NT2/D1 (cell line): Measurements from ENCODE around the gene ATXN7L3.

Source experiments
- DNase-seq: peaks from one replicate; pipeline ENCODE4 v3.0.0-alpha.2; 2011; ENCODE audit warnings: low read depth, low spot score
- H3K27me3 ChIP-seq: 2 replicates; pipeline ENCODE4 v1.6.0; 2011; ENCODE audit warnings: mild to moderate bottlenecking; ENCODE audit not compliant: insufficient read length, insufficient read depth
- H3K36me3 ChIP-seq: 2 replicates; pipeline ENCODE4 v1.6.1; 2011; ENCODE audit warnings: mild to moderate bottlenecking, low read length, mixed read lengths; ENCODE audit not compliant: insufficient read depth, insufficient read length
- H3K4me1 ChIP-seq: 2 replicates; pipeline ENCODE4 v1.5.1; 2011; ENCODE audit not compliant: insufficient read depth, insufficient read length
- H3K4me3 ChIP-seq: 2 replicates; pipeline ENCODE4 v1.5.1; 2011; ENCODE audit warnings: low read depth; ENCODE audit not compliant: insufficient read length
- H3K9ac ChIP-seq: 2 replicates; pipeline ENCODE4 v1.6.0; 2011; ENCODE audit warnings: low read depth; ENCODE audit not compliant: insufficient read length
- H3K9me3 ChIP-seq: 2 replicates; pipeline ENCODE4 v1.5.1; 2011; ENCODE audit warnings: mild to moderate bottlenecking, low read length; ENCODE audit not compliant: insufficient read depth
- SUZ12 ChIP-seq: IDR thresholded peaks from 2 replicates; pipeline ENCODE4 v1.6.1; 2011; ENCODE audit not compliant: insufficient read length, insufficient read depth; ENCODE audit errors: extremely low read depth
- YY1 ChIP-seq: IDR thresholded peaks from 2 replicates; pipeline ENCODE4 v1.6.1; 2011; ENCODE audit not compliant: insufficient read length, insufficient read depth
- ZNF274 ChIP-seq: IDR thresholded peaks from 2 replicates; pipeline ENCODE4 v1.6.1; 2011; ENCODE audit warnings: mild to moderate bottlenecking, low read depth, low read length

The ATXN7L3 gene

DNA sequence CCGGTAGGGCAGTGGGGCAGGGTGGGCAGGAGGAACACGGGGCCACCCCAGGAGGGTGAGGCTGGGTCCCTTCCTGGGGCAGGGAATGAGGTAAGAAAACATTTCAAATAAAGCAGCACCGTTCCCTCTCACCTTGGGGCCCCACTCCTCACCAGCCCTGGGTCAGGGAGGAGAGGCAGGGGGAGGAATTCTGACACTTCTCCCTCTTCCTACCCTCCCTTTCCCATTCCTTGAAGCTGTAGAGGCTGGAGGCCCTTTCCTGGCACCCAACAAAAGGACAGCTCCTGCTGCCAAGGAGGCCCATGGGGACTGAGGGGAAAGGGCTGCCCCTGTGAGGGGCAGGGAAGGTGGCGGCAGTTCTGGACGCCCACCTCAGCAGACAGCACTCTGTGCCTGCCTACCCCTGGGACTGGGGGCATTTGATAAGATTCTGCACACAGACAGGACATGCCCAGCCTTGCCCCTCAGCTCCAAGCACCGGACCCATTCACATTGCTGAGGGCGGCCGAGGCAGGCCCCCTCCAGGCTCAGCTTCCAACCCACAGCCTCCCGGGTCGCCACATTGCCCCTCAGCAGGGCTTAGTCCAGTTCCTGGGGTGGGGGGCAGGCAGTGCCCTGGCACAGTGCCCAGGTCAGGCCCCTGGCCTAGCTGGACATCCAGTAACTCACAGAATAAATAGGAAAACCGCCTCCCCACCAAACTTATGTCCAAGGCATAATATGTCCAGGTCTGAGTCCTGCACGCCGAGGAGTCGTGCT is 6.2 kb downstream of the ATXN7L3 start:
- DNase-seq, result no peak
- peaks cover 88% of the 10 kb centered on the region for H3K36me3 ChIP-seq
- no peak for TF ChIP-seq YY1
- no peak for TF ChIP-seq SUZ12
- no peak for TF ChIP-seq ZNF274
- peaks cover 30% of the 10 kb centered on the region for H3K4me1 ChIP-seq
- peak overlapping the region; percentile 39 for H3K9ac ChIP-seq
- H3K4me3 ChIP-seq, result no peak overlapping the region
- no peaks in the 10 kb centered on the region for H3K27me3 ChIP-seq
- no peaks in the 10 kb centered on the region for H3K9me3 ChIP-seq

DNA sequence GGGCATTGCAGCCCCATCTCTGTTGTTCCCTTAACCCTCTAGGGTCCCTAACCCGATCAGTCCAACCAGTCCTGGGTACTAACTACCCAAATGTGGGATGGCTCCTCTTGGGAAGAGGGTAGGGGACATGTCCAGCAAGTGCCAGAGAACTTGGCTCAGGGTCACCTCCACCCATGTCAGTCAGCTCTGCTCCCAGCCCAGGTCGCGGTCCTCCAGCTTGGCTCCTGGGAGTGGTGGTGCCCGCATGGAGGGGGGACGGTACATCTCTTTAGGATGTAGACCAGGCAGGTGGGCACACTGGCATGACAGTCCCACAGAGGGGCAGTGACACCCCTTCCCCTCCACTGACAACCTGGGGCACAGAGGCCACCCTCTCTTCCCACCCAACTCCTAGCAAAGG is 6.9 kb downstream of the ATXN7L3 start:
- no peak for TF ChIP-seq YY1
- no peak for TF ChIP-seq SUZ12
- no peak for TF ChIP-seq ZNF274
- no peak for DNase-seq
- Histone ChIP-seq H3K27me3 (no peaks in the 10 kb centered on the region), H3K9ac (peak overlapping the region; percentile 15), H3K4me1 (peaks cover 26% of the 10 kb centered on the region), H3K4me3 (no peak overlapping the region), H3K9me3 (no peaks in the 10 kb centered on the region), H3K36me3 (peaks cover 90% of the 10 kb centered on the region)

DNA sequence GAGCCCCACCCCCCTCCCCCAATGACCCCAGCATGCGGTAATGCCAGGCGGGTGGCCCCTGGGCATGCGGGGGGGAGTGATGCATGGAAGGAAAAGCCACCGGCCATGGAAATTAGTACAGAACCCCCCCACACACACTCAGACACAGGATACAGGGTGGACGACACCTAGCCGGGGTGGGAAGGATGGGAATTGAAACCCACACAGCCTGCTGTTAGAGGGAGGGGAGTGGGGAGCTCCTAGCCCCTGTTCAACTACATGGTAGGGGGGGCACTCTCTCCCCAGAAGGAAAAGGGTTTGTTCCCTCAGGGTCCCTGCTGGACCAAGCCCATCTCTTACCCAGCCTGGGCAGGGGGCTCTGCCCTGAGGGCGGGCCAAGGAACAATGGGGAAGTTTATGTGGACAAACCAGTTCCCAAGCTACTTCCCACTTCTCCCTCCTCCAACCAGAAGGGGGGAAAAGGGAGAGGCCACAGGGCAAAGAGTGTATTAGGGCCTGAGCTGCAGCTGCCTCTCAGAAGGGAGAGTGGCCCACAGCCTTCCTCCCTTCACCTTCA is 7.7 kb downstream of the ATXN7L3 start:
- H3K4me1 ChIP-seq, result peaks cover 19% of the 10 kb centered on the region
- peak overlapping the region; percentile 15 for H3K9ac ChIP-seq
- H3K36me3 ChIP-seq, result peaks cover 82% of the 10 kb centered on the region
- TF ChIP-seq SUZ12 (no peak), ZNF274 (no peak), YY1 (no peak)
- no peaks in the 10 kb centered on the region for H3K9me3 ChIP-seq
- no peak overlapping the region for H3K4me3 ChIP-seq
- no peak for DNase-seq
- H3K27me3 ChIP-seq, result no peaks in the 10 kb centered on the region

DNA sequence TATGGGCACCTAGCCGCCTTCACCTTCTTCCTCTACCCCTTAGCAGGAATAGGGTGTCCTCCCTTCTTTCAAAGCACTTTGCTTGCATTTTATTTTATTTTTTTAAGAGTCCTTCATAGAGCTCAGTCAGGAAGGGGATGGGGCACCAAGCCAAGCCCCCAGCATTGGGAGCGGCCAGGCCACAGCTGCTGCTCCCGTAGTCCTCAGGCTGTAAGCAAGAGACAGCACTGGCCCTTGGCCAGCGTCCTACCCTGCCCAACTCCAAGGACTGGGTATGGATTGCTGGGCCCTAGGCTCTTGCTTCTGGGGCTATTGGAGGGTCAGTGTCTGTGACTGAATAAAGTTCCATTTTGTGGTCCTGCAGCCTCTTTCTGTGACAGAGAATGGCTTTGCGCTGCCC is 8.3 kb downstream of the ATXN7L3 start:
- no peak for TF ChIP-seq SUZ12
- TF ChIP-seq ZNF274, result no peak
- no peak for TF ChIP-seq YY1
- H3K36me3 ChIP-seq, result peaks cover 76% of the 10 kb centered on the region
- H3K27me3 ChIP-seq, result no peaks in the 10 kb centered on the region

DNA sequence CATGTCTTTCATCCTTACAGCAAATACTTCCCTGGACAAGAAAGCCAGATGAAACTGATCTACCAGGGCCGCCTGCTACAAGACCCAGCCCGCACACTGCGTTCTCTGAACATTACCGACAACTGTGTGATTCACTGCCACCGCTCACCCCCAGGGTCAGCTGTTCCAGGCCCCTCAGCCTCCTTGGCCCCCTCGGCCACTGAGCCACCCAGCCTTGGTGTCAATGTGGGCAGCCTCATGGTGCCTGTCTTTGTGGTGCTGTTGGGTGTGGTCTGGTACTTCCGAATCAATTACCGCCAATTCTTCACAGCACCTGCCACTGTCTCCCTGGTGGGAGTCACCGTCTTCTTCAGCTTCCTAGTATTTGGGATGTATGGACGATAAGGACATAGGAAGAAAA is 9.2 kb downstream of the ATXN7L3 start:
- Histone ChIP-seq H3K9me3 (no peaks in the 10 kb centered on the region), H3K9ac (no peak overlapping the region)
- no peak for DNase-seq

More for the DNA sequence above, 8.3 kb downstream of the ATXN7L3 start:
- Histone ChIP-seq H3K4me1 (peaks cover 19% of the 10 kb centered on the region), H3K4me3 (no peak overlapping the region), H3K9me3 (no peaks in the 10 kb centered on the region), H3K9ac (no peak overlapping the region)
- DNase-seq, result no peak

DNA sequence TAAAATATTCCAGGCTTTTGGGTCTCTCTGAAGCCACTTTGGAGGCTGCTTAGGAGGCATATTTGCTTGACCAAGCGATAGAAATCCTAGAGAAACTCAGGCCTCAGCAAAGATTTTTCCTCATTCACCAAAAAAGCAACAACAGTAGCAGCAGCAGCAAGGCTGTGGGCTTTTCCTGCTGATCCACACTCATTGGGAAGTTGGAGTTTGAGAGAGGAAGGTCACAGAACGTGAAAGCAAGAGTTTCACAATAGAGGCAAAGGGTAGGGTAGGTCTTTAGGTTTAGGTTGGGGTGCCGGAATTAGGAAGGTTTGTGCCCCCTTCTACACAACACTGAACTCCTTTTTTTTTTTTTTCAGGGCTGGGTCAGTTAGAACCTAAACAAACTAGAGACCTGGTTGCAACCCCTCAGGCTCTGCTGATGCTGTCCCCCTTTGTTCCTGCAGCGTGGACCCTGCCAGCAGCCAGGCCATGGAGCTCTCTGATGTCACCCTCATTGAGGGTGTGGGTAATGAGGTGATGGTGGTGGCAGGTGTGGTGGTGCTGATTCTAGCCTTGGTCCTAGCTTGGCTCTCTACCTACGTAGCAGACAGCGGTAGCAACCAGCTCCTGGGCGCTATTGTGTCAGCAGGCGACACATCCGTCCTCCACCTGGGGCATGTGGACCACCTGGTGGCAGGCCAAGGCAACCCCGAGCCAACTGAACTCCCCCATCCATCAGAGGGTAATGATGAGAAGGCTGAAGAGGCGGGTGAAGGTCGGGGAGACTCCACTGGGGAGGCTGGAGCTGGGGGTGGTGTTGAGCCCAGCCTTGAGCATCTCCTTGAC is 10.9 kb downstream of the ATXN7L3 start:
- Histone ChIP-seq H3K27me3 (no peaks in the 10 kb centered on the region), H3K9me3 (no peaks in the 10 kb centered on the region), H3K4me3 (no peak overlapping the region), H3K9ac (no peak overlapping the region), H3K36me3 (peaks cover 65% of the 10 kb centered on the region), H3K4me1 (peaks cover 17% of the 10 kb centered on the region)
- DNase-seq, result no peak
- no peak for TF ChIP-seq SUZ12
- no peak for TF ChIP-seq YY1
- no peak for TF ChIP-seq ZNF274

More for the DNA sequence above, 9.2 kb downstream of the ATXN7L3 start:
- TF ChIP-seq YY1 (no peak), ZNF274 (no peak), SUZ12 (no peak)
- Histone ChIP-seq H3K36me3 (peaks cover 68% of the 10 kb centered on the region), H3K27me3 (no peaks in the 10 kb centered on the region), H3K4me1 (peaks cover 19% of the 10 kb centered on the region), H3K4me3 (no peak overlapping the region)
